IMR-90 (cell line): Measurements from ENCODE around the gene CCDC102B. TPM values are rescaled to one million over a fixed set of nuclear protein-coding genes. Genes with fewer than 3 reads are reported as not detected.

ENCODE experiments used
- ATAC-seq: fragments of 200-7000 bp; cut with Tn5 transposase; 2 replicates; pipeline ENCODE4 v1.9.1; 2020; ENCODE audit warnings: low read depth, mild to moderate bottlenecking, moderate library complexity
- BruUV-seq: library from RNA; stranded (reverse); fragments of 400-500 nt; replicated peaks from 2 replicates; lab custom pipeline; 2021; lab: Mats Ljungman, UMichigan
- CTCF ChIA-PET: fragments of 300-600 bp; formaldehyde crosslinking; extraction: SDS; loops from one replicate; lab custom pipeline; 2021; ENCODE audit warnings: antibody characterized with exemption; lab: Yijun Ruan, JAX
- POLR2A ChIA-PET: fragments of 300-600 bp; sonication (Branson Sonifier 250); formaldehyde crosslinking; loops from one replicate; lab custom pipeline; 2022; ENCODE audit warnings: antibody characterized with exemption; ENCODE audit not compliant: unreplicated experiment; lab: Charles Lee
- DNase-seq: peaks from one replicate; pipeline ENCODE4 v3.0.0; 2013
- H2AFZ ChIP-seq: replicated peaks from 2 replicates; pipeline ENCODE3; 2013; ENCODE audit warnings: low read length, mild to moderate bottlenecking; ENCODE audit not compliant: poor library complexity
- H2AK5ac ChIP-seq: 2 replicates; pipeline ENCODE4 v1.6.1; 2013; ENCODE audit warnings: low read depth, low read length, inconsistent platforms
- H2AK9ac ChIP-seq: replicated peaks from 2 replicates; pipeline ENCODE3; 2013; ENCODE audit warnings: mild to moderate bottlenecking, low read depth, low read length, moderate library complexity; ENCODE audit not compliant: poor library complexity
- H2BK120ac ChIP-seq: 2 replicates; pipeline ENCODE4 v1.6.1; 2013; ENCODE audit warnings: low read depth, low read length, inconsistent platforms
- H2BK15ac ChIP-seq: 3 replicates; pipeline ENCODE4 v1.6.1; 2013; ENCODE audit warnings: low read depth, low read length, inconsistent platforms
- H2BK20ac ChIP-seq: 2 replicates; pipeline ENCODE4 v1.6.1; 2013; ENCODE audit warnings: low read depth, mild to moderate bottlenecking, inconsistent platforms, low read length, moderate library complexity
- H2BK5ac ChIP-seq: 2 replicates; pipeline ENCODE4 v1.6.1; 2013; ENCODE audit warnings: mild to moderate bottlenecking, low read depth, low read length, inconsistent platforms; ENCODE audit not compliant: poor library complexity, severe bottlenecking
- H3K14ac ChIP-seq: replicated peaks from 2 replicates; pipeline ENCODE4 v1.6.1; 2013; ENCODE audit warnings: low read depth, low read length, inconsistent platforms
- H3K18ac ChIP-seq: 2 replicates; pipeline ENCODE4 v1.6.1; 2013; ENCODE audit warnings: low read depth, low read length, control low read depth
- H3K23ac ChIP-seq: 2 replicates; pipeline ENCODE4 v1.6.1; 2013; ENCODE audit warnings: low read depth, low read length, inconsistent platforms
- H3K27ac ChIP-seq: 2 replicates; pipeline ENCODE4 v1.5.1; 2013; ENCODE audit warnings: mild to moderate bottlenecking, control low read depth, low read length; ENCODE audit not compliant: insufficient read depth
- H3K27me3 ChIP-seq: 2 replicates; pipeline ENCODE4 v1.6.1; 2013; ENCODE audit warnings: low read length; ENCODE audit not compliant: control insufficient read depth, insufficient read depth
- H3K36me3 ChIP-seq: 2 replicates; pipeline ENCODE4 v1.6.1; 2013; ENCODE audit warnings: low read length, mixed read lengths; ENCODE audit not compliant: control insufficient read depth, insufficient read depth
- H3K4ac ChIP-seq: 2 replicates; pipeline ENCODE4 v1.6.1; 2013; ENCODE audit warnings: low read depth, low read length, inconsistent platforms
- H3K4me1 ChIP-seq: 2 replicates; pipeline ENCODE4 v1.6.1; 2013; ENCODE audit warnings: low read length, mixed read lengths; ENCODE audit not compliant: control insufficient read depth, insufficient read depth
- H3K4me2 ChIP-seq: 2 replicates; pipeline ENCODE4 v1.6.1; 2013; ENCODE audit warnings: low read depth, mild to moderate bottlenecking, control low read depth, low read length, moderate library complexity
- H3K4me3 ChIP-seq: 2 replicates; pipeline ENCODE4 v1.5.1; 2013; ENCODE audit warnings: low read depth, mild to moderate bottlenecking, control low read depth, low read length, moderate library complexity; ENCODE audit not compliant: insufficient read depth
- H3K56ac ChIP-seq: 2 replicates; pipeline ENCODE4 v1.6.1; 2013; ENCODE audit warnings: low read length, inconsistent platforms; ENCODE audit not compliant: insufficient read depth; ENCODE audit errors: extremely low read depth
- H3K79me1 ChIP-seq, 2 experiments: 2 replicates each; pipeline ENCODE4 v1.6.1; 2013; ENCODE audit warnings: low read length in 2 of 2, inconsistent platforms in 1 of 2, low read depth in 1 of 2
- H3K9ac ChIP-seq: 2 replicates; pipeline ENCODE4 v1.6.1; 2013; ENCODE audit warnings: low read depth, low read length, control low read depth
- H3K9me1 ChIP-seq: 2 replicates; pipeline ENCODE4 v1.6.1; 2013; ENCODE audit warnings: low read length, inconsistent platforms; ENCODE audit not compliant: insufficient read depth
- H3K9me3 ChIP-seq: 2 replicates; pipeline ENCODE4 v1.6.1; 2013; ENCODE audit warnings: low read length; ENCODE audit not compliant: control insufficient read depth, insufficient read depth
- H4K20me1 ChIP-seq: 2 replicates; pipeline ENCODE4 v1.6.1; 2013; ENCODE audit warnings: low read length, inconsistent platforms; ENCODE audit not compliant: insufficient read depth
- H4K5ac ChIP-seq: 2 replicates; pipeline ENCODE4 v1.6.1; 2013; ENCODE audit warnings: mild to moderate bottlenecking, low read depth, low read length, control low read depth
- H4K8ac ChIP-seq, 2 experiments: 2 replicates each; pipeline ENCODE4 v1.6.1; 2013; ENCODE audit warnings: low read depth in 2 of 2, low read length in 2 of 2, control low read depth in 1 of 2, inconsistent platforms in 1 of 2
- H4K91ac ChIP-seq: 2 replicates; pipeline ENCODE4 v1.6.1; 2013; ENCODE audit warnings: low read depth, low read length, inconsistent platforms; ENCODE audit not compliant: insufficient read depth
- BHLHE40 ChIP-seq: fragments of 150-350 bp; IDR thresholded peaks from 2 replicates; pipeline ENCODE4 v1.6.1; 2016; ENCODE audit warnings: mild to moderate bottlenecking, low read depth, low read length
- MAFK ChIP-seq: IDR thresholded peaks from 2 replicates; pipeline ENCODE4 v1.6.1; 2012; ENCODE audit warnings: low read depth, low read length, improper control_type of control experiment
- MXI1 ChIP-seq: IDR thresholded peaks from 2 replicates; pipeline ENCODE4 v1.6.1; 2012; ENCODE audit warnings: low read depth, mild to moderate bottlenecking, low read length, moderate library complexity, borderline replicate concordance
- NFE2L2 ChIP-seq: fragments of 150-350 bp; IDR thresholded peaks from 2 replicates; pipeline ENCODE4 v1.6.1; 2016; ENCODE audit warnings: low read depth, mild to moderate bottlenecking, low read length
- POLR2A ChIP-seq: IDR thresholded peaks from 2 replicates; pipeline ENCODE4 v1.6.1; 2012; ENCODE audit warnings: mild to moderate bottlenecking, low read depth, low read length
- RAD21 ChIP-seq: IDR thresholded peaks from 2 replicates; pipeline ENCODE4 v1.6.1; 2012; ENCODE audit warnings: low read length, improper control_type of control experiment
- RFX5 ChIP-seq: IDR thresholded peaks from 2 replicates; pipeline ENCODE4 v1.8.0; 2012; ENCODE audit warnings: low read depth, mild to moderate bottlenecking, low read length, moderate library complexity
- SMC3 ChIP-seq: fragments of 150-350 bp; IDR thresholded peaks from 2 replicates; pipeline ENCODE4 v1.6.1; 2016; ENCODE audit warnings: low read depth, mild to moderate bottlenecking, antibody characterized with exemption, low read length, moderate library complexity
- dilution Hi-C: fragments of 300-500 bp; cut with HindIII; formaldehyde crosslinking; loops from one replicate; pipeline ENCODE4 v1.14.3; 2018; ENCODE audit warnings: low sequenced_read_pairs; ENCODE audit not compliant: unreplicated experiment
- in situ Hi-C: fragments of 300-500 bp; cut with MboI; formaldehyde crosslinking; loops from 3 replicates; pipeline ENCODE4 v1.14.3; 2019; ENCODE audit warnings: low sequenced_read_pairs, inconsistent platforms, mixed read lengths
- intact Hi-C: fragments of 100-400 bp; cut with micrococcal nuclease; formaldehyde crosslinking; loops from 2 replicates; pipeline ENCODE4 v1.10.0; 2022
- polyA plus RNA-seq, 3 experiments: library from polyadenylated mRNA; depleted of rRNA; stranded (reverse); fragments of >200 nt; gene quantifications; 2 replicates each; pipeline ENCODE4 v1.2.3, GENCODE V29; 2012; ENCODE audit warnings: low replicate concordance in 1 of 3
- total RNA-seq: library from RNA; depleted of rRNA; stranded (reverse); fragments of >200 nt; gene quantifications from 2 replicates; pipeline ENCODE4 v1.2.3, GENCODE V29; 2012
- TF ChIP-seq, protein P1 (sequence below): conservative IDR thresholded peaks from 2 replicates; pipeline ENCODE4 v1.5.1; 2012; ENCODE audit warnings: mild to moderate bottlenecking, low read depth, low read length, improper control_type of control experiment
- TF ChIP-seq, protein P2 (sequence below): fragments of 150-350 bp; IDR thresholded peaks from 2 replicates; pipeline ENCODE4 v1.6.1; 2017; ENCODE audit warnings: mild to moderate bottlenecking, antibody characterized with exemption, low read length, low read depth

CCDC102B gene
- total and polyA plus RNA-seq, 2 of the 4 experiments (the other 2 are of a cell fraction), result 0.54 to 1.4 TPM

DNA sequence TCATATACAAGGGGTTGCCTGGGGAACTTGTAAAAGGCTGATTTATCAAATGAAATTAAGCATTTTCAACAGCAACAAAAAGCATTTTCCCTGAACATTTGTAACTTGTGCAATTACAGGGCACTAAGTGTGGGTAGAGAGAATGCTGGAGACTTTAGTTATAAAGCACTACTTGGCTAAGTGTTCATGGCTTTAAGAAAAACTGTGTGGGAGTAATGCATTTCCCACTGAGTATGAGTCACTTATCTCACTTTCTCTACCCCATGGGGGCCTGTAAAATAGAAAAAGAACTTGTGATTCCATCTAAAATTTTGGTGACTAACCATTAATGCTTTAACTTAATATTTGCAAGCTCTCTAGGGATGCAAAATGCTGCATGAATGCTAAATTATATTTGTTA lies 193.4 kb downstream of the CCDC102B start:
- no peaks in the 10 kb centered on the region for H3K27me3 ChIP-seq
- H3K4me2 ChIP-seq, result no peak overlapping the region
- H2BK5ac ChIP-seq, result no peak overlapping the region
- intact Hi-C loops, result no loop called here
- no peak overlapping the region for H4K8ac ChIP-seq
- H3K4me1 ChIP-seq, result no peaks in the 10 kb centered on the region
- H2AK5ac ChIP-seq, result no peak overlapping the region
- no TSS peak for BruUV-seq
- peak; percentile 32; the same call in 1 of the 2 replicates for ATAC-seq
- in situ Hi-C loops, result no loop called here
- H3K9ac ChIP-seq, result no peak overlapping the region
- no peaks in the 10 kb centered on the region for H3K9me3 ChIP-seq
- H4K5ac ChIP-seq, result no peak overlapping the region
- no peaks in the 10 kb centered on the region for H3K79me1 ChIP-seq
- no peaks in the 10 kb centered on the region for H3K9me1 ChIP-seq
- no peak overlapping the region for H2BK120ac ChIP-seq
- no peaks in the 10 kb centered on the region for H4K20me1 ChIP-seq
- no peak overlapping the region for H2AK9ac ChIP-seq
- H3K18ac ChIP-seq, result no peak overlapping the region
- no peak overlapping the region for H3K56ac ChIP-seq
- DNase-seq, result peak; percentile 53
- ChIA-PET POLR2A (no interaction called here), CTCF (no interaction called here)
- H2AFZ ChIP-seq, result no peak overlapping the region
- no peak overlapping the region for H2BK15ac ChIP-seq
- dilution Hi-C loops, result no loop called here
- no peak overlapping the region for H2BK20ac ChIP-seq
- TF ChIP-seq, protein P1, sequence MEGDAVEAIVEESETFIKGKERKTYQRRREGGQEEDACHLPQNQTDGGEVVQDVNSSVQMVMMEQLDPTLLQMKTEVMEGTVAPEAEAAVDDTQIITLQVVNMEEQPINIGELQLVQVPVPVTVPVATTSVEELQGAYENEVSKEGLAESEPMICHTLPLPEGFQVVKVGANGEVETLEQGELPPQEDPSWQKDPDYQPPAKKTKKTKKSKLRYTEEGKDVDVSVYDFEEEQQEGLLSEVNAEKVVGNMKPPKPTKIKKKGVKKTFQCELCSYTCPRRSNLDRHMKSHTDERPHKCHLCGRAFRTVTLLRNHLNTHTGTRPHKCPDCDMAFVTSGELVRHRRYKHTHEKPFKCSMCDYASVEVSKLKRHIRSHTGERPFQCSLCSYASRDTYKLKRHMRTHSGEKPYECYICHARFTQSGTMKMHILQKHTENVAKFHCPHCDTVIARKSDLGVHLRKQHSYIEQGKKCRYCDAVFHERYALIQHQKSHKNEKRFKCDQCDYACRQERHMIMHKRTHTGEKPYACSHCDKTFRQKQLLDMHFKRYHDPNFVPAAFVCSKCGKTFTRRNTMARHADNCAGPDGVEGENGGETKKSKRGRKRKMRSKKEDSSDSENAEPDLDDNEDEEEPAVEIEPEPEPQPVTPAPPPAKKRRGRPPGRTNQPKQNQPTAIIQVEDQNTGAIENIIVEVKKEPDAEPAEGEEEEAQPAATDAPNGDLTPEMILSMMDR, result no peak
- TF ChIP-seq MAFK (no peak), NFE2L2 (no peak), BHLHE40 (no peak), RFX5 (no peak), POLR2A (no peak), SMC3 (no peak), RAD21 (no peak), MXI1 (no peak)
- TF ChIP-seq, protein P2, sequence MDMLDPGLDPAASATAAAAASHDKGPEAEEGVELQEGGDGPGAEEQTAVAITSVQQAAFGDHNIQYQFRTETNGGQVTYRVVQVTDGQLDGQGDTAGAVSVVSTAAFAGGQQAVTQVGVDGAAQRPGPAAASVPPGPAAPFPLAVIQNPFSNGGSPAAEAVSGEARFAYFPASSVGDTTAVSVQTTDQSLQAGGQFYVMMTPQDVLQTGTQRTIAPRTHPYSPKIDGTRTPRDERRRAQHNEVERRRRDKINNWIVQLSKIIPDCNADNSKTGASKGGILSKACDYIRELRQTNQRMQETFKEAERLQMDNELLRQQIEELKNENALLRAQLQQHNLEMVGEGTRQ, result no peak
- H3K14ac ChIP-seq, result no peak overlapping the region
- H3K4me3 ChIP-seq, result no peak overlapping the region
- H3K4ac ChIP-seq, result no peak overlapping the region
- H3K27ac ChIP-seq, result no peak overlapping the region
- H3K23ac ChIP-seq, result no peak overlapping the region
- no peaks in the 10 kb centered on the region for H3K36me3 ChIP-seq
- H4K91ac ChIP-seq, result no peak overlapping the region
